KOPT-K1 (cell line): ENCODE results near the gene HBZ.

Experiments
- H3K27ac ChIP-seq: fragments of 200-600 bp; sonication (generic); 2 replicates; pipeline ENCODE4 v1.5.1; 2016; ENCODE audit warnings: antibody characterized with exemption, mild to moderate bottlenecking, low read depth, low read length; ENCODE audit not compliant: poor library complexity, severe bottlenecking
- H3K36me3 ChIP-seq: fragments of 200-600 bp; sonication (generic); 2 replicates; pipeline ENCODE4 v1.5.1; 2017; ENCODE audit warnings: antibody characterized with exemption, mild to moderate bottlenecking, low read length, moderate library complexity; ENCODE audit not compliant: insufficient read depth
- H3K9me3 ChIP-seq: fragments of 200-600 bp; sonication (generic); 2 replicates; pipeline ENCODE4 v1.5.1; 2017; ENCODE audit warnings: antibody characterized with exemption, low read length, mild to moderate bottlenecking; ENCODE audit not compliant: insufficient read depth, poor library complexity, severe bottlenecking

HBZ gene

GRCh38 chr16:152141-153128, at the start of gene HBZ:
HBZ (plus strand) TSS chr16:152644; CDS start chr16:152910, 266 bp downstream.
- H3K9me3 ChIP-seq, result no peaks in the 10 kb centered on the region
- H3K36me3 ChIP-seq, result no peaks in the 10 kb centered on the region
- no peak within 1 kb of the TSS for H3K27ac ChIP-seq

- H3K27ac ChIP-seq, result no peak overlapping the region
- H3K36me3 ChIP-seq, result peaks cover 46% of the 10 kb centered on the region
- H3K9me3 ChIP-seq, result no peaks in the 10 kb centered on the region
Observed at GRCh38 chr16:104355-104754, 48.1 kb upstream of the HBZ start.

GRCh38 chr16:104928-105327, 47.5 kb upstream of the HBZ start:
- Histone ChIP-seq H3K9me3 (no peaks in the 10 kb centered on the region), H3K36me3 (peaks cover 52% of the 10 kb centered on the region), H3K27ac (no peak overlapping the region)

- Histone ChIP-seq H3K36me3 (peaks cover 57% of the 10 kb centered on the region), H3K27ac (no peak overlapping the region), H3K9me3 (no peaks in the 10 kb centered on the region)
Observed at GRCh38 chr16:105521-105920, 46.9 kb upstream of the HBZ start.

- Histone ChIP-seq H3K27ac (no peak overlapping the region), H3K9me3 (no peaks in the 10 kb centered on the region), H3K36me3 (peaks cover 63% of the 10 kb centered on the region)
Observed at GRCh38 chr16:106623-107324, 45.7 kb upstream of the HBZ start.

- peaks cover 75% of the 10 kb centered on the region for H3K36me3 ChIP-seq
- no peaks in the 10 kb centered on the region for H3K9me3 ChIP-seq
- H3K27ac ChIP-seq, result no peak overlapping the region
Observed at GRCh38 chr16:112153-112840, 40.1 kb upstream of the HBZ start.

- Histone ChIP-seq H3K36me3 (peaks cover 69% of the 10 kb centered on the region), H3K27ac (no peak overlapping the region)
Observed at GRCh38 chr16:114327-114726, 38.1 kb upstream of the HBZ start.

GRCh38 chr16:116015-116414, 36.4 kb upstream of the HBZ start:
- no peaks in the 10 kb centered on the region for H3K9me3 ChIP-seq
- no peak overlapping the region for H3K27ac ChIP-seq
- H3K36me3 ChIP-seq, result peaks cover 55% of the 10 kb centered on the region

More at GRCh38 chr16:114327-114726, 38.1 kb upstream of the HBZ start:
- H3K9me3 ChIP-seq, result no peaks in the 10 kb centered on the region

- Histone ChIP-seq H3K27ac (no peak overlapping the region), H3K9me3 (no peaks in the 10 kb centered on the region), H3K36me3 (peaks cover 45% of the 10 kb centered on the region)
Observed at GRCh38 chr16:117379-118365, 34.8 kb upstream of the HBZ start.

- Histone ChIP-seq H3K27ac (no peak overlapping the region), H3K36me3 (peaks cover 41% of the 10 kb centered on the region), H3K9me3 (no peaks in the 10 kb centered on the region)
Observed at GRCh38 chr16:118857-119256, 33.6 kb upstream of the HBZ start.

GRCh38 chr16:119295-119694, 33.1 kb upstream of the HBZ start:
- Histone ChIP-seq H3K36me3 (peaks cover 42% of the 10 kb centered on the region), H3K27ac (no peak overlapping the region), H3K9me3 (no peaks in the 10 kb centered on the region)

GRCh38 chr16:119835-120491, 32.5 kb upstream of the HBZ start:
- Histone ChIP-seq H3K27ac (no peak overlapping the region), H3K9me3 (no peaks in the 10 kb centered on the region), H3K36me3 (peaks cover 47% of the 10 kb centered on the region)

- no peak overlapping the region for H3K27ac ChIP-seq
- H3K36me3 ChIP-seq, result peaks cover 43% of the 10 kb centered on the region
- no peaks in the 10 kb centered on the region for H3K9me3 ChIP-seq
Observed at GRCh38 chr16:120756-121155, 31.7 kb upstream of the HBZ start.

GRCh38 chr16:122361-122760, 30.1 kb upstream of the HBZ start:
- no peaks in the 10 kb centered on the region for H3K9me3 ChIP-seq
- peaks cover 27% of the 10 kb centered on the region for H3K36me3 ChIP-seq
- H3K27ac ChIP-seq, result no peak overlapping the region
